ENCODE measurements around the gene TSHZ1. TPM values are rescaled to one million over a fixed set of nuclear protein-coding genes. Genes with fewer than 3 reads are reported as not detected.

The TSHZ1 gene
- total and polyA plus RNA-seq, 4 donors = 6.2 to 19.9 (median 11.2) TPM

DNA sequence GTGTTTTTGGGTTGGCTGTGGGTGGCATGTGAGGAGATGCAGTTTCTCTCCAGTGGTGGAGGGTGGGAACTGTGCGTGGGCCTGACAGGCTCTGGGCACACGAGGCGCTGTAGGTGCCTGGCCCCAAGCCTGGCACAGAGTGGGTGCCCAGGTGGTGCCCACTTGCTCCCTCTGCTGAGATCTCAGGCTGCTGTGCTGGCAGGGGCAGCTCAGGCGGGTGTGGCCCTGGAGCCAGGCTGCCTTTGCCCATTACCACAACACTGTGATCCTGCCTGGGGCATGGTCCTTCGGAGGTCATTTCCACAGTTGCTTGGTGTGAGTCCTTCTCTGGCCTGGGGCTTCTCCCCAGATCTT lies 20.4 kb downstream of the TSHZ1 start:
- H3K27me3 ChIP-seq (ENCODE audit: control insufficient read depth in 3 of 3, insufficient read depth in 3 of 3, low read length in 2 of 3) = no peaks in the 10 kb centered on the region
- DNase-seq = no peak
- WGBS, 2 donors = 90 to 93% methylated on average over 5 of the region's 5 CpGs

GRCh38 chr18:75234901-75235300 lies 24.3 kb downstream of the TSHZ1 start:
- no peak for TF ChIP-seq CTCF (IDR thresholded peaks at IDR 0.05; ENCODE audit: control extremely low read depth, extremely low read depth)
- no peak overlapping the region for H3K27ac ChIP-seq (ENCODE audit: low read depth in 1 of 2, low read length in 1 of 2)
- H3K9ac ChIP-seq (ENCODE audit: insufficient read depth in 1 of 2, low read length in 2 of 2) = no peak overlapping the region
- H3K9me3 ChIP-seq (ENCODE audit: control insufficient read depth in 4 of 4, insufficient read depth in 3 of 4, low read length in 3 of 4) = peaks cover 0 to 3% (median 0%) of the 10 kb centered on the region in 4 donors
- H3K36me3 ChIP-seq (ENCODE audit: control insufficient read depth in 4 of 4, insufficient read depth in 4 of 4, low read length in 4 of 4) = peaks cover 0 to 15% (median 4%) of the 10 kb centered on the region in 4 donors
- peaks cover 0 to 18% (median 4%) of the 10 kb centered on the region in 5 donors for H3K4me1 ChIP-seq (ENCODE audit: control insufficient read depth in 5 of 5, insufficient read depth in 5 of 5, low read length in 5 of 5)
- ATAC-seq (ENCODE audit: insufficient read depth, low FRiP score) = no peak
- DNase-seq = no peak
- no peaks in the 10 kb centered on the region for H3K27me3 ChIP-seq (ENCODE audit: control insufficient read depth in 3 of 3, insufficient read depth in 3 of 3, low read length in 2 of 3)
- WGBS, 2 donors = 93 to 94% methylated on average over 12 of the region's 12 CpGs
- H3K4me3 ChIP-seq = no peak overlapping the region

More for the DNA sequence above, 20.4 kb downstream of the TSHZ1 start:
- Histone ChIP-seq H3K4me3 (no peak overlapping the region), H3K9me3 (ENCODE audit: control insufficient read depth in 4 of 4, insufficient read depth in 3 of 4, low read length in 3 of 4) (peaks cover 0 to 3% (median 0%) of the 10 kb centered on the region in 4 donors), H3K4me1 (ENCODE audit: control insufficient read depth in 5 of 5, insufficient read depth in 5 of 5, low read length in 5 of 5) (peaks cover 9 to 32% (median 20%) of the 10 kb centered on the region in 5 donors), H3K36me3 (ENCODE audit: control insufficient read depth in 4 of 4, insufficient read depth in 4 of 4, low read length in 4 of 4) (peaks cover 0 to 9% (median 3%) of the 10 kb centered on the region in 4 donors), H3K9ac (ENCODE audit: insufficient read depth in 1 of 2, low read length in 2 of 2) (no peak overlapping the region), H3K27ac (ENCODE audit: low read depth in 1 of 2, low read length in 1 of 2) (peak overlapping the region; percentile 62)
- no peak for TF ChIP-seq CTCF (IDR thresholded peaks at IDR 0.05; ENCODE audit: control extremely low read depth, extremely low read depth)
- ATAC-seq (ENCODE audit: insufficient read depth, low FRiP score) = no peak

DNA sequence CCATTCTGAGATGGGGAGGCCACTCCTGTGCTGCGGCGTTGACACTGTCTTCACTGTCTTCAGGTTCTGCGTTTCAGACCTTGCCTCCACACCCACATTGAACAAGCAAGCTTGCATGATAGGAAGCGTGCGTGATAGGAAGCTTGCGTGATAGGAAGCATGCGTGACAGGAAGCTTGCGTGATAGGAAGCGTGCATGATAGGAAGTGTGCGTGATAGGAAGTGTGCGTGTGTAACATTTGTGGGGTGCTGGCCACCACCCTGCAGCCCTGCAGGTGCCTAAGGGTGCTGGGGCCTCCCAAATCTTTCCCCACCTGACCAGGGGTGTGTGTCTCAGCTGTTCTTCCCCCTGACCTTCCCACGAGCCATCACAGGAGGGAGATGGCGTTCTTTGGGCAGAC lies 25.3 kb downstream of the TSHZ1 start:
- 40 to 84% methylated on average over 13 of the region's 13 CpGs for WGBS, 2 donors
- H3K9ac ChIP-seq (ENCODE audit: insufficient read depth in 1 of 2, low read length in 2 of 2) = no peak overlapping the region
- peaks cover 0 to 2% (median 0%) of the 10 kb centered on the region in 4 donors for H3K9me3 ChIP-seq (ENCODE audit: control insufficient read depth in 4 of 4, insufficient read depth in 3 of 4, low read length in 3 of 4)
- H3K27ac ChIP-seq (ENCODE audit: low read depth in 1 of 2, low read length in 1 of 2) = no peak overlapping the region
- DNase-seq (no peak), ATAC-seq (ENCODE audit: insufficient read depth, low FRiP score) (no peak)
- TF ChIP-seq CTCF (IDR thresholded peaks at IDR 0.05; ENCODE audit: control extremely low read depth, extremely low read depth) = no peak
- H3K4me3 ChIP-seq = no peak overlapping the region
- no peaks in the 10 kb centered on the region for H3K27me3 ChIP-seq (ENCODE audit: control insufficient read depth in 3 of 3, insufficient read depth in 3 of 3, low read length in 2 of 3)
- H3K36me3 ChIP-seq (ENCODE audit: control insufficient read depth in 4 of 4, insufficient read depth in 4 of 4, low read length in 4 of 4) = peaks cover 0 to 15% (median 4%) of the 10 kb centered on the region in 4 donors
- H3K4me1 ChIP-seq (ENCODE audit: control insufficient read depth in 5 of 5, insufficient read depth in 5 of 5, low read length in 5 of 5) = peaks cover 0 to 21% (median 4%) of the 10 kb centered on the region in 5 donors

GRCh38 chr18:75238100-75238499 lies 27.5 kb downstream of the TSHZ1 start:
- Histone ChIP-seq H3K9ac (ENCODE audit: insufficient read depth in 1 of 2, low read length in 2 of 2) (no peak overlapping the region), H3K9me3 (ENCODE audit: control insufficient read depth in 4 of 4, insufficient read depth in 3 of 4, low read length in 3 of 4) (peaks cover 0 to 2% (median 0%) of the 10 kb centered on the region in 4 donors), H3K27me3 (ENCODE audit: control insufficient read depth in 3 of 3, insufficient read depth in 3 of 3, low read length in 2 of 3) (no peaks in the 10 kb centered on the region), H3K27ac (ENCODE audit: low read depth in 1 of 2, low read length in 1 of 2) (no peak overlapping the region), H3K36me3 (ENCODE audit: control insufficient read depth in 4 of 4, insufficient read depth in 4 of 4, low read length in 4 of 4) (peaks cover 0 to 16% (median 2%) of the 10 kb centered on the region in 4 donors), H3K4me1 (ENCODE audit: control insufficient read depth in 5 of 5, insufficient read depth in 5 of 5, low read length in 5 of 5) (peaks cover 0 to 20% (median 3%) of the 10 kb centered on the region in 5 donors), H3K4me3 (no peak overlapping the region)
- 95% methylated on average over 13 of the region's 13 CpGs for WGBS, 2 donors
- no peak for TF ChIP-seq CTCF (IDR thresholded peaks at IDR 0.05; ENCODE audit: control extremely low read depth, extremely low read depth)
- DNase-seq (no peak), ATAC-seq (ENCODE audit: insufficient read depth, low FRiP score) (no peak)
